Activated B cell treated with CpG ODN at 0.5 μM for 24 hours (primary cell): ENCODE results near the gene SLC25A25. TPM values are rescaled to one million over a fixed set of nuclear protein-coding genes. Genes with fewer than 3 reads are reported as not detected.
"Not testable (repeated sequence)": the region's sequence is repeated elsewhere in the genome, so short reads cannot be mapped to it uniquely, and the experiment has no call there.

Source experiments
- ATAC-seq: fragments of 200-7000 bp; cut with Tn5 transposase; one replicate; pipeline ENCODE4 v1.10.0; 2021; ENCODE audit warnings: low read depth, mild to moderate bottlenecking, moderate library complexity
- CTCF ChIA-PET: fragments of 350-600 bp; sonication (Branson Sonifier 250); formaldehyde crosslinking; loops from one replicate; lab custom pipeline; 2021; ENCODE audit warnings: antibody characterized with exemption; lab: Charles Lee
- POLR2A ChIA-PET: fragments of 350-600 bp; sonication (Branson Sonifier 250); formaldehyde crosslinking; loops from one replicate; lab custom pipeline; 2021; ENCODE audit warnings: antibody characterized with exemption; lab: Charles Lee
- DNase-seq: peaks from one replicate; pipeline ENCODE4 v3.0.0; 2022
- H3K27ac Mint-ChIP-seq: one replicate; pipeline ENCODE4 v1.8.0; 2020; ENCODE audit warnings: mixed read lengths
- H3K27me3 Mint-ChIP-seq: one replicate; pipeline ENCODE4 v1.8.0; 2021; ENCODE audit warnings: mixed read lengths
- H3K36me3 Mint-ChIP-seq: one replicate; pipeline ENCODE4 v1.8.0; 2021; ENCODE audit warnings: low read depth, mixed read lengths
- H3K4me1 Mint-ChIP-seq: one replicate; pipeline ENCODE4 v1.8.0; 2021; ENCODE audit warnings: mixed read lengths
- H3K4me3 Mint-ChIP-seq: one replicate; pipeline ENCODE4 v1.8.0; 2020; ENCODE audit warnings: mild to moderate bottlenecking, mixed read lengths
- H3K9me3 Mint-ChIP-seq: one replicate; pipeline ENCODE4 v1.8.0; 2020; ENCODE audit warnings: mixed read lengths
- intact Hi-C: fragments of 100-400 bp; cut with micrococcal nuclease; formaldehyde crosslinking; loops from one replicate; pipeline ENCODE4 v1.15.1; 2024
- total RNA-seq: library from RNA; stranded (reverse); gene quantifications from 2 replicates; pipeline ENCODE4 v1.2.3, GENCODE V29; 2022
- TF ChIP-seq, protein P1 (sequence below): fragments of 200-600 bp; IDR thresholded peaks from one replicate; pipeline ENCODE4 v1.8.0; 2022; ENCODE audit warnings: antibody characterized with exemption, mild to moderate bottlenecking

The SLC25A25 gene
- total RNA-seq, 1 donor from 2014 or later, result 9.4 TPM

DNA sequence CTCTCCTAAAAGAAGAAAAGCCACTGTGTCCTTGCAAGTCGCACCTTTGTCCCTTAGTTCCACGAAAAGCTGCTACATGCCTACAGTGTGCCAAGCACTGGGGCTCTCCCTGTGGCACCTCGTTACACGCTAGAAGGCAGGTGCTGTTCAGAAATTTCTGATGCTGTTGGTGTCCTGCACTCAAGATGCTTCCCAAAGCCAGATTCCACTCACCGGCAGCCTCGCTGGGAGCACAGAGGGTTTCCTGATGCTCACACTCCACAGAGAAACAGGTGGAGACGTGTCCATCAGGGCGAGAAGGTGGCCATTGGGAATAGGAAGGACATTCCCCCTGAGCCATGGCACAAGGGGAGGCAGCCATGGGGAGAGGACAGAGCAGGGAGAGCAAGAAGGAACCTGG, 63.3 kb downstream of the SLC25A25 start:
- intact Hi-C loops, POLR2A ChIA-PET, H3K27me3 Mint-ChIP-seq, H3K9me3 Mint-ChIP-seq, H3K27ac Mint-ChIP-seq, CTCF ChIA-PET, H3K4me3 Mint-ChIP-seq, H3K36me3 Mint-ChIP-seq, DNase-seq, ATAC-seq: not testable (repeated sequence)
- peaks cover 18% of the 10 kb centered on the region for H3K4me1 Mint-ChIP-seq

DNA sequence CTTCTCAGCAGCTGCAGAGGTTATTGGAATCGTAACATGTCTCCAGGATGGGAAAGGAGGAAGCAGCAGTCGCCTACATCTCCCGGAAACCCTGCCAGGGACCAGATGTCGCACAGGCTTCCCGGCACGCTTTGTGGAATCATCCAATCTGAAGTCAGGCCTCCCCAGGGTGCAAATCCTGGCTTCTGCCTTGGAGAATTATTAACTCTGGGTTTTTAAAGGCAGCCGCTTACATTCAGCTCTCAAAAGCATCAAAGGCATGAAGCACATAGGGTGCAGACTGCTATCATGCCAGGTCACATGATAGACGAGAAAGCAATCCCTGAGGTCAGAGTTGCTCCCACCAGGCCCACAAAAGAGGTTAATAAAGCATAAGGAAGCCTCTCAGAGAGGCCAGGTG, 64.1 kb downstream of the SLC25A25 start:
- H3K9me3 Mint-ChIP-seq, DNase-seq, POLR2A ChIA-PET, CTCF ChIA-PET, H3K27ac Mint-ChIP-seq, intact Hi-C loops, ATAC-seq, H3K27me3 Mint-ChIP-seq, H3K36me3 Mint-ChIP-seq, H3K4me3 Mint-ChIP-seq: not testable (repeated sequence)
- peaks cover 14% of the 10 kb centered on the region for H3K4me1 Mint-ChIP-seq

DNA sequence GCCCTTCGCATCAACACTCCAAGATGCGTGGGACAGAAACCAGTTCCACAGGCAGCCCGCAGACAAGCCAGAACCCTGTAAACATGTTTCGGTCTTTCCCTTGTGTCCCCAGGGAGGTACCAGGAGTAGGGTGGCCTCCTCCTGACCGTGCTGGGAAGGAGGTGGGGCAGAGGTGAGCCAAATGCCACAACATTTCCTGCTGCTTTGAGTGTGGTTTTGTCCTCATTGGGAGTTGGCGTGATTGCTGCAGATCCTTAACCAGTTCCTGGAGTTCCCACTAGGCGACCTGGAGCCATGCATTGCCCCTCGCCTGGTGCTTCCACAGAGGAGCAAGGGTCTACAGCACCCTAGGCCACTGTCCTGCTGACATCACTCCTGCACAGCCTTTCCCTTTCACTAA, 67.5 kb downstream of the SLC25A25 start:
- H3K4me3 Mint-ChIP-seq, H3K27ac Mint-ChIP-seq, CTCF ChIA-PET, H3K36me3 Mint-ChIP-seq, H3K27me3 Mint-ChIP-seq, H3K9me3 Mint-ChIP-seq, H3K4me1 Mint-ChIP-seq, DNase-seq, intact Hi-C loops, ATAC-seq: not testable (repeated sequence)
- POLR2A ChIA-PET, result interaction anchor here (0.9 kb wide), 1 partner anchor 15 kb away, joined by 8 read pairs; no protein-coding TSS in a partner anchor

DNA sequence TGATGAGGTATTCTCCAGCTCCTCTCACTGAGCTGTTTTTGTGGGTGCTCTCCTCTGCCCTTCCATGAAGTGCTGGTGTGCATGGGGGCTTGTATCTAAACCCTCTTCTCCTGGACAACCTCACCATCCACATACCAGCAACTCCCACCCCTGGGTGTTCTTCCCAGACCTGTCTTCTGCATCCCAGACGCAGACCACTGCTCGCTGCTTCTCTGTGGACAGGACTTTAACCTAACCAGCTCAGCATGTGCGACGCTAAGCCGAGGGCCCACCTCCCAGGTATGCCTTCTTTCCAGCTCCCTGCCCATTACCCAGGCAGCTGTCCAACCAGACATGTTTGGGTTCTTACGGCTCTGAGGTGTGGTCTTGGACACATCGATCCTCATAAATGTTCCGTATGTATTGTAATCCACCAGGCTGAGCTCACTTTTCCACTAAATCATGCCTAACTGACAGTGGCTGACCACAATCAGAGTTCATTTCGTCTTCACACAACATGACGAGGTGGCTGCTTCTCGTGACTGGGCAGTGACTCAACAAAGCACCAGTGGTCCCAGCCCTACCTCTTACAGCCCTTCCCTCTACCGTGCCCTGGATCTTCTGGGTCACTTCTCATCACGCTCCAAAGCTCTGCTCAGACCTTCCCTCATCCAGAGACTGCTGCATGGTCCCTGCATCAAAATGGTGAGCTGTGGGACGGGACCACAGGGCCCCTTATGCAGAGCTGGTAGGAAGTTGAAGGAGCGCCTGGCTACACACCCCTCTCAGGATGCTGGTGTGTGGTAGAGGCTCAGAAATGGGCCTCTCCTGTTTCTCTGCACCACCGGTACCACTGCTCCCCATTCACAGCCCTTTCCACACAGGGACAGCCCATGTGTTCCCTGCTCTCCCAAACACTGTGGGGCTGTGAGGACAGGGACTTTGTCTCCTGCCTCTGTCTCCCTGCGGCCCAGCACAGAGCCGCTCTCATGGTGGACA, 69.1 kb downstream of the SLC25A25 start:
- TF ChIP-seq, protein P1, sequence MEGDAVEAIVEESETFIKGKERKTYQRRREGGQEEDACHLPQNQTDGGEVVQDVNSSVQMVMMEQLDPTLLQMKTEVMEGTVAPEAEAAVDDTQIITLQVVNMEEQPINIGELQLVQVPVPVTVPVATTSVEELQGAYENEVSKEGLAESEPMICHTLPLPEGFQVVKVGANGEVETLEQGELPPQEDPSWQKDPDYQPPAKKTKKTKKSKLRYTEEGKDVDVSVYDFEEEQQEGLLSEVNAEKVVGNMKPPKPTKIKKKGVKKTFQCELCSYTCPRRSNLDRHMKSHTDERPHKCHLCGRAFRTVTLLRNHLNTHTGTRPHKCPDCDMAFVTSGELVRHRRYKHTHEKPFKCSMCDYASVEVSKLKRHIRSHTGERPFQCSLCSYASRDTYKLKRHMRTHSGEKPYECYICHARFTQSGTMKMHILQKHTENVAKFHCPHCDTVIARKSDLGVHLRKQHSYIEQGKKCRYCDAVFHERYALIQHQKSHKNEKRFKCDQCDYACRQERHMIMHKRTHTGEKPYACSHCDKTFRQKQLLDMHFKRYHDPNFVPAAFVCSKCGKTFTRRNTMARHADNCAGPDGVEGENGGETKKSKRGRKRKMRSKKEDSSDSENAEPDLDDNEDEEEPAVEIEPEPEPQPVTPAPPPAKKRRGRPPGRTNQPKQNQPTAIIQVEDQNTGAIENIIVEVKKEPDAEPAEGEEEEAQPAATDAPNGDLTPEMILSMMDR, result no peak

DNA sequence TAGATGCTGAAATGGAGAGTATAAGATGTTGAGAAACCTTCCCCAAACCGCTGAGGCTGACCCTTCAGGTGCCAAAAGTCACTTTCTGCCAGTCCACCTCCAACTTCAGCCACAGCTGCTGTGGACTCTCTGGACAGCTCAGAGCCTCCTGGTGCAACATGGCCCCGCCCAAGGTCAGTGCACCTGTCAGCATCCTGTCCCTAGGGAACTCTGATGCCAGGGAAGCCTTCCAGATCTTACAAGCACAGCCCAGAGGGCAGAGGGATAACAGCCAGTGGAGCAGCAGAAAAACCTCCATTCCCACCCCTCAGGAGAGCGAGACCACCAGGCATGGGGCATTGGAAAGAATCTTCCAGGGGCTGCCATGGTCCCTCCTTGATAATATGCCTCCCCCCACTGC, 70.0 kb downstream of the SLC25A25 start:
- no peak overlapping the region for H3K27ac Mint-ChIP-seq
- CTCF ChIA-PET, result no interaction called here
- H3K9me3 Mint-ChIP-seq, result no peaks in the 10 kb centered on the region
- no peak overlapping the region for H3K4me3 Mint-ChIP-seq
- POLR2A ChIA-PET, result no interaction called here
- intact Hi-C loops, result no loop called here
- peaks cover 5% of the 10 kb centered on the region for H3K27me3 Mint-ChIP-seq
- H3K36me3 Mint-ChIP-seq, result no peaks in the 10 kb centered on the region
- H3K4me1 Mint-ChIP-seq, result no peaks in the 10 kb centered on the region
- DNase-seq, result no peak
- TF ChIP-seq, protein P1, result no peak
- no peak for ATAC-seq

More for the DNA sequence above, 69.1 kb downstream of the SLC25A25 start:
- intact Hi-C loops, result no loop called here
- Mint-ChIP-seq H3K27me3 (peaks cover 8% of the 10 kb centered on the region), H3K4me1 (no peaks in the 10 kb centered on the region), H3K27ac (no peak overlapping the region), H3K9me3 (no peaks in the 10 kb centered on the region), H3K4me3 (no peak overlapping the region), H3K36me3 (no peaks in the 10 kb centered on the region)
- ATAC-seq (no peak), DNase-seq (no peak)
- ChIA-PET CTCF (no interaction called here), POLR2A (no interaction called here)

DNA sequence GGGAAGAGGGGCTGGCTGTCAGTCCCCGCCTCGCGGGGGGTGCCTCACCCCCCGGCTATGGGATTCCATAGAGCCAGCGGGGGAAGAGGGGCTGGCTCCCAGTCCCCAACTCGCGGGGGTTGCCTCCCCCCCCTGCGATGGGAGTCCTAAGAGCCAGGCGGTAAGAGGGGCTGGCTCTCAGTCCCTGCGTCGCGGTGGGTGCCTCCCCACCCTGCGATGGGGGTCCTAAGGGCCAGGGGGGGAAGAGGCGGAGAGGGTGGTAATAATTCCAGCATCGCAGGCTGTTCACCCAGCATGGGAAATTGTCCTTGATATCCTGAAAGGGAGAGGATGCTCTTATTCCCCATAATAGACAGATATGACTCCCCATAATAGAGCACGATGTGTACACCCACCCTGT, 71.6 kb downstream of the SLC25A25 start:
- no peak for DNase-seq
- TF ChIP-seq, protein P1, result no peak
- Mint-ChIP-seq H3K9me3 (no peaks in the 10 kb centered on the region), H3K27ac (no peak overlapping the region), H3K27me3 (peaks cover 5% of the 10 kb centered on the region), H3K4me3 (no peak overlapping the region), H3K4me1 (no peaks in the 10 kb centered on the region), H3K36me3 (no peaks in the 10 kb centered on the region)
- ChIA-PET CTCF (no interaction called here), POLR2A (no interaction called here)
- intact Hi-C loops, result no loop called here
- no peak for ATAC-seq
